Hepatic stellate cell (primary cell): ENCODE measurements around the gene SGCD.

Experiments
- DNase-seq: peaks from one replicate; pipeline ENCODE4 v3.0.0; 2011; ENCODE audit warnings: low spot score

Gene SGCD

DNA sequence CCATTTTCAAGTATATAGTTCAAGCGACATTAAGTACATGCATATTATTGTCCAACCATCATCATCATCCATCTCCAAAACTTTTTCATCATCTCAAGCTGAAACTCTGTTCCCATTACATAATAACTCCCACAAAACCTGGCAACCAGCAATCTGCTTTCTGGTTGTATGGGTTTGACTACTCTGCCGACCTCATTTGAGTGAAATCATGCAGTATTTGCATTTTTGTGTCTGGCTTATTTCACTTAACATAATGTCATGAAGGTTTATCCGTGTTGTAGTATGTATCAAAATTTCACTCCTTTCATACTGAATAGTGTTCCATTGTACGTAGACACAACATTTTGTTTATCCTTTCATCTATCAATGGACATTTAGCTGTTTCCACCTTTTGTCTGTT, 74.8 kb downstream of the SGCD start:
- no peak for DNase-seq

DNA sequence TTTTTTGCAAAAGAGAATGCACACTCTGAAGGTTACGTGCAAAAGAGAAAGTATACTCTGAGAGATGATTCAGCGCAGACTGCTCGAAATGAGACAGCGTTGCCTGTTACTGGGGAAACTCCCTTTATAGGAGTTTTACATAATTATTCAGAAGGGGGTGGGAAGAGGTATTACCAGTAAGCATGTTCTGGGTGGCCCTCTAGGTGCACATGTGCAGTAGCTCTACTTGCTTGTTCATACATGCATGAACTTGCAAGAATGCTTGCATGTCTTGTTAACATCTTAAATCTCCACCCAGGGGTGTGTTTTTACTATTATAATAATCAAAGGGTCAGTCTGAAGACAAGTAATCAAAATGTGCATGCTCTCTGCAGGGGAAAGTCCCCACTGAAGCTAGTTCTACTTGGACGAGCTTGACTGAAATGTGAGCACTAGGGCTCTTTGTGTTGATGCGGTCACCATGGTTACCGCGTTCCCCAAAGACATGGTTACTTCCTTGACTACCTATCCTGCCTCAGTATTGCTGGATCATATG, 75.5 kb downstream of the SGCD start:
- no peak for DNase-seq

DNA sequence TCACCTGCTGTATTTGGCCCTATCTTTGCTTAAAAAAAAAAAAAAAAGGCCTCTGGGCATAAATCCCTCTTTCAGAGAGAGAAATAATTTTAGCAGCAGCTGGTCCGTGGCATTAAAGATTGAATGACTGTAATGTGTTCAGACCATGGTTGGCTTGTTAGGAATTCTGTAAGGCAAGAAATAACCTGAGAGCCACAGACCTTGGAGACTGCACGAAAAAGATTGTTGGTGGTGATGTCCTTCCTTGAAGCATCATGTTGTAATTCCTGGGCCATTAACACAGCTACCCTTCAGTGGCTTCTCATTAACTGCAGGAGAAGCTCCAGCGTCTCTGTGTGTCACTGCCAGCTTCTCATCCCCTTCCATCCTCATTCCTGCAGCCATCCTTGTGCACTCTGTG, 79.0 kb downstream of the SGCD start:
- DNase-seq, result no peak

DNA sequence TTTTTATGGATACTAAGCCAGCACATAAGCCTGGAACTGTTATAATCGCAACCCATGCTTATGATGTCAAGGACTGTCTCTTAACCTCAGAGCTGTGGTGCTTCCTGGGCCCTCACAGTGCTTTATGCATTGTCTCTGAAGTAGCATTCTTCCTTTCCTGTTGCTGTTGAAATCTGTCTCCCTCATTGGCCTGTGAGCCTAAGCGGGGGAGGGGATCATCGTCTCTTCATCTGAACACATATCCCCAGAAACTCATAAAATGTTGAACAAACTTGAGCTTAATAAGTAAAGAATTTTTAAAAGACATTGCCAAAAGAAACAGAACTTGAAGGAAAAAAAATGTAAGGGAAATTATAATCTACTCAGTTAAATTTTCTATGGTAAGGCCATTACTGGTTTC, 80.3 kb downstream of the SGCD start:
- no peak for DNase-seq

DNA sequence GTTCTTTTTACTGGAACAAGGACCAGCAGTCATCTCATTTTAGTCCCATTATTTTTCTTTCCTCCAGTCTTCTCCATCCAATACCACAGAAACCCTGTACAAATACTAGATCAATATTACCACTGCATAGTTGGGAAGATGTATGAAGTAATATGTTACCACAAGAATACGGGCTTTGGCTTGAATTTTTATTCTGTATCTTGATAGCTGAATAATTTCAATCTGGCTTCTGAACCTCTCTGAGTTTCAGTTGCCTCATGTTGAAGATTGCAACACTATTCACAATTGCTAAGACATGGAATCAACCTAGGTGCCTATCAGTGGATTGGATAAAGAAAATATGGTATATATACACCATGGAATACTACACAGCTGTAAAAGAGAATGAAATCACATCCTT, 82.9 kb downstream of the SGCD start:
- DNase-seq, result no peak

DNA sequence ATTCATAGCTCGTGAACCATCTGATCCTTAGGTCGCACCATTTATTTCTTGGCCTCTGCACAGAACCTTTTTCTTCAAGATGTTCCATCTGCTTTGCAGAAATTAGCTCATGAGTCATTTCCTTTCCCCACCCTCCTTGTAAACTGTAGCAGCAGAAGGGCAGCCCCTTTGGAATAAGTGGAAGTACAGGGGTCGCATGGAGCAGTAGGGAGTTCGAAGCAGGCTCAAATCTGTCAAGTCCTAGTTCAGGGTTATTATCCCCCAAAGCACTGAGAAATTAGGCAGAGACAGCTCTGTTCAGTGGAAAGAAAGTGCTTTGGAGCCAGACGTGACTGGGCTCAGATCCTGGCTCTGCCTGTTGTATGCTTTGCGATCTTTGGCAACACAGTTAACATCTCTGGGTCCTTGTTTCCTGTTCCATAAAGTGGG, 84.2 kb downstream of the SGCD start:
- DNase-seq, result no peak

DNA sequence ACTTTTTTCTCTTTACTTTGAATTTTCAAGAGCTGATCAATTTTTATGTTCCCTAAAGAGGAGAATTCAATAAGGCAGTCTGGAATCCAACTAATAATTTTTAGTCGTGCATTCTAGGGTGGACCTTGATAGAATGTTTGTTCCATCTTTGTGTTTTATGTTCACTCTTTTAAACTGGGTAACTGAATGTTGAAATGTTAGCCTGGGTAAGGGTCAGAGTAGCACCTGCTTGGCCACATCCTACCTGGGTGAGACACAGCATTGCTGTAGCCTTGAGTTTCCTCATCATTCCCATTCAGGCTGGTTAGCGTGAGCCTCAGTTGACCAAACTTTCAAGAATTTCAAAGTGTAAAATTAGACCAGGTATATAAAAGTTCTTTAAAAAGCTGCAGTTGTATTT, 85.0 kb downstream of the SGCD start:
- no peak for DNase-seq

DNA sequence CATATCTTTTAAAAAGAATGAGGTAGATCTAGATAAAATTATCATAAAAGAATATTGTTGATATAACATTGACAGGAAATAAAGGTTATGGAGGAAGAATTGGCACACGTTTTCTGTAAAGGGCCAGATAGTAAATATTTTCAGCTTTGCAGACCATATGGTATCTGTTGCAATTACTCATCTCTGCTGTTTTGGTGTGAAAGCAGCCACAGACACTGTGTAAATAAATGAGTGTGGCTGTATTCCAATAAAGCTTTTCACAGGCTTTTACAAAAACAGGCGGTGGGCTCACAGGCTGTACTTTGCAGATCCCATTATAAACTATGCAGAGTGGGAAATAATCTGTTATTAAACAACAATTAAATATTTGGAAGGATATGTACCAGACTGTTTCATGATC, 87.4 kb downstream of the SGCD start:
- DNase-seq, result no peak

DNA sequence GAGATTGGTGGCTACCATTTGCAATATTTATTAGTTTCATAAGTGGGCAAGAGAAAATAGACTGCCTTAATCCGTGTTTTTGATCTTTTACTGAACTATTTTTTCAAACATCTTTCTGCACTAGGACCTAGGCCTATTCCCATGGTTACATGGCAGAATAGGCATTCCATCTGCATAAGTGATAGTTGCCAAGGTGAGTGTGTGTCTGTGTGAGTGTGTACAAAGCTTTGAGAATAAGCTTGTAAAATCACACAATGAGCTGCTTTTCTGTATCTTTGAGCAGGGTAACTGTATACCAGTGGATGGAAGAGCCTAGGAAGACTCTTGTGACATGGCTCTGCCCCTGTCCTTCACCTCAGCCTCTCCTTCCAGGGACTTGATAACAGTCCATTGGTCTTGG, 92.7 kb downstream of the SGCD start:
- no peak for DNase-seq

DNA sequence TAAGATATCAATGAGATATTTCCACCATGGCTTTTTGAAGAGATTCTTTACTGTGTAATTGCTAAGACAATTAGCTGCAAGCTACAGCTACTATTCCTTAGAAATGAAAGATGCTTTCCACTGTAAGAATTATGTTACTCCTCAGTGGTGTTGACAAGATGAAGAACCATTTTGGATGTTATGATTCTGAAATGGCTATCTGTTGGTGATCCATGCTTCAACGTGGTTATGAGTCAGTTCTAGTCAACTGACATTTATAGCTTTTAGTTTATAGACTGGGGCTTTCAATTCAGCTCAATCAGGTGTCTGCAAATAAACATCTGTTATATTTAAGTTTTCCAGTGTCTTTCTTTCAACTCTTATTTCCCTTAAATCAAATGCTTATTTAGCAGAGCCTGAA, 93.7 kb downstream of the SGCD start:
- no peak for DNase-seq

DNA sequence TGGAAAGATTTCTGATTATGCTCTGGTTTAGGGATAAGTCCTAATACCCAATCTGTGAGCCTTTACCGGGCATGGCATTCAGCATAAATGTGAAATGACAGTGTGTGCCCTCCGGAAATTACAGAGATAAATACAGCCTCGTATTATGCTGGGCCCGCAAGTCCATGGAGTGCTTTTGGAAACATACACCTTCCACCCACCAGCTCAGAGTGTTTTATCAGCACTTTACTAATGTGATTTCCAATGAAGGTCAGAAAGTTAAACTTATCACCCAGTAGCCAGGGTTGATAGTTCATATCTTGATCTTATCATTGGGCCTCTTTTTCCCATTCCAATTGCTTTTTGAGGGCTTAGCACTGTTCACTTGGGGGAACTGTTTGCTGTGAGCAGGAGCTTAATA, 94.8 kb downstream of the SGCD start:
- no peak for DNase-seq

DNA sequence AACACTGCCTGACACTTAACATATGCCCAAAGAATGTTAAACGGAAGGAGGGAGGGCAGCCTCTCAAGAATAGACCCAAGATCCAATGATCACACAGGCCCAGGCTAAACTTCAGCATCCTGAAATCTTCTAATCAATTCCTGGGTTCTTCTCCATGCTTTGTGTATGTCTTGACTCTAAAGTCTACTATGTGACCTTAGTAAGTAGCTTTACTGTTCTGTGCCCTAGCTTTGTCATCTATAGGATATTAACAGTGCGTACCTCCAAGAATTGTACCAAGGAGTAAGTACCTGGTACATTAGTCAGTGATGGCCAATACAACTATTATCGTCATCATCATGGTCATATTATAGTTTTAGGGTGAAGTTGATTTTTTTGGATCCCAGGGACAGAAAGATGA, 96.6 kb downstream of the SGCD start:
- no peak for DNase-seq

DNA sequence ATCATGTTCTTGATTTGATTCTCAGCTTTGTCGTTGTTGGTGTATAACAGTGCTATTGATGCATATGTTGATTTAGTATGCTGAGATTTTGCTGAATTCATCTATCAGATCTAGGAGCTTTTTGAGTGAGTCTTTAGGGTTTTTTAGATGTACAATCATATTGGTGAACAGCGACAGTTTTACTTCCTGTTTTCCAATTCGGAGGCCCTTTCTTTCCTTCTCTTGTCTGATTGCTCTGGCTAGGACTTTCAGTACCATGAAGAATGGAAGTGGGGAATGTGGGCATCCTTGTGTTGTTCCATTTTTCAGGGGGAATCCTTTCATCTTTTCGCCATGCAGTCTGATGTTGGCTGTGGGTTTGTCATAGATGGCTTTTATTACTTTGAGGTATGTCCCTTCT, 100.4 kb downstream of the SGCD start:
- no peak for DNase-seq

DNA sequence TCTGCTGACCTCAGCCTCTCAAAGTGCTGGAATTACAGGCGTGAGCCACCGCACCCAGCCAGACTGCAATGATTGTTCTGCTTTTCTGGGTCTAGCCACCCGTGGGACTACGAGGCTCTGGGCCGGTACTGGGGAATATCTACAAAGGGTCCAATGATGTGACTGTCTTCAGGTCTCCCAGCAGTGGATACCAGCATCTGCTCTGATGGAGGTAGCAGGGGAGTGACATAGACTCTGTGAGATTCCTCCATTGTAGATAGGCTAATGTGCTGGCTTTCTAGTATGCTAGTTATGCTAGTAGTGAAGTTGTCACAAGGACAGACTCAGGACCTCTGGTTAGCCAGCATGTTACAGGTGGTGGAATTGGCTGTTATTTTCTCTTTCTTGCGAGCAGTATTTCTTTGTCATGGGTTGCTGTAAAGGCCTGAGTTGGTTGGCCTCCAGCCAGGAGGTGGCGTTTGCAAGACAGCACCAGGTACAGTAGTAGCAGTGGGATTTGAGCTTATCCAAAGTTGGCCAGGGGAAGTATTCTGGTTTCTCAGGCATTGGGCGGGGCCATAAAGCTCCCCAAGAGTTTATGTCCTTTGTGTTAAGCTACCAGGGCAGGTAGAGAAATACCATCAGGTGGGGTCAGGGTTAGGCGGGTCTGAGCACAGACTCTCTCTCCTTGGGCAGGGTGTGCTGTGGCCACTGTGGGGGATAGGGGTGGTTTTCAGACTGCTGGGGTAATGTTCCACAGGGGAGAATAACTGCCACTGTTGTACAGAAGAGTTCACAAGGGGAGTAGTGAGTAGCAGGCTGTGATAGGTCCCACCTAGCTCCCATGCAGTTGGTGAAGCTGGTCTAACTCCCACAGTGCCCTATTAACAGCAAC, 105.2 kb downstream of the SGCD start:
- DNase-seq, result no peak

DNA sequence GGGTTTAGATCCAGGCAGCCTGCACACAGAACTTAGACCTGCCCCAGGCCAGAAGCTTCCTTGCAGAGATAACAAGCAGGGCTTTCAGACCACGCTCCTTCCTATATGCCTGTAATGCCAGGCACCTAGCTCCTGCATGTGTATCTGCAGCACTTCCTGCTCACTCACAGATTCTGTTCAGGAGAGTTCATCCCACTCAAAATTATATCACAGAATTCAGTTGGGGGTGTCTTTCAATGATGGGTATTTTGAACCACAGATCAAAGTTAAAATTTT, 105.8 kb downstream of the SGCD start:
- DNase-seq, result no peak

DNA sequence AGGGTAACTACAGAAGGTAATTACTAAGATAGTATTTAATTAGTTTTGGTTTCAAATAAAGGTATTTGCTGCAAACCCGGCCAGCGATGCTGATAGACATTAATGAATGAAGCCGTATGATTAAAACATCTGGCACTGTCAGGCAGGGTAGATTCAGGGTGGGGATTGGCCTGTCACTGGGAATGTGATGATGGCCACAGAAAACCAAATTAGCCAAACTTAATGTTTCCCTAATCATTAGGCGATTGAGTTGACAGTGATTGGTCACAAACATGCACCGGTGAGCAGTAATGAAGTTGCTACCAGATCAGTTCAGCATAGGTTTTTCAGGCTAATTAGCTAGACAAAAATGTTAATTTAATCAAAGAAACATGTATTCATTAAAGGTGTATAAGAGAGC, 107.5 kb downstream of the SGCD start:
- no peak for DNase-seq

DNA sequence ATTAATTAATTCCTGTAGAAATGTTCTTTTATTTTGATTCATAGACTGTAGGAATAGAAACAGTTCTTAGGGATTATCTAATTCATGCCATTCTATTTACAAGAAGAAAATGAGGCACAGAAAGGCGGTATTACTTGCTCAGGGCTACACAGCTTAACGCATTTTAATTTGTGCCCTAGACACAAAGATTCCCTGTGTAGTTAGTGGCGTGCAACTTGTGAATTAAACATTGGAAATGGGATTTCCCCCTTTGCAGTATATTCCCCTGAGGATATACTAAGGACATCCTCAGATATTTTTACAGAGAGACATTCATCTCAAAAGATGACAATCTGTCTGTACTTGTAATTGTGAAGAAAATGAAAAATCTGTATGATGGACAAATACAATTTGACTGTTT, 108.1 kb downstream of the SGCD start:
- no peak for DNase-seq

DNA sequence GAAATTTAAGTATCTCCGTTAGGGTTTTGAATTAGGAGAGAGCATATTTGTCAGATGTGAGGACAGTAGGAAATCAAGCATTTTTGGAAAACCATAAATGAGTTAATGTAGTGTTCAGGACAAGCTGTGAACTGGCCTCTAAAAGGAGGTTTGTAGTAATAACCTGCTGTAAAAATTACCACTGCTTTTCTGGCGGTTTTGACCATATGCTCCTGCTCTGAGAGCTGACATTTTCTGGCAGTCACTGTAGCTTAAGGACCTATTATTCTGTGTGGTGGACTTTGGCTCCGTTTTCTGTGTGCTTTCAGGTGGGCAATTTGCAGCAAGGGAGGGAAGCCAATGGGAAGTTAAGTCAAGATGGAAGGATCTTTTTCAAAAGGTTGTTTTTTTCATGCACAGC, 111.1 kb downstream of the SGCD start:
- DNase-seq, result no peak

DNA sequence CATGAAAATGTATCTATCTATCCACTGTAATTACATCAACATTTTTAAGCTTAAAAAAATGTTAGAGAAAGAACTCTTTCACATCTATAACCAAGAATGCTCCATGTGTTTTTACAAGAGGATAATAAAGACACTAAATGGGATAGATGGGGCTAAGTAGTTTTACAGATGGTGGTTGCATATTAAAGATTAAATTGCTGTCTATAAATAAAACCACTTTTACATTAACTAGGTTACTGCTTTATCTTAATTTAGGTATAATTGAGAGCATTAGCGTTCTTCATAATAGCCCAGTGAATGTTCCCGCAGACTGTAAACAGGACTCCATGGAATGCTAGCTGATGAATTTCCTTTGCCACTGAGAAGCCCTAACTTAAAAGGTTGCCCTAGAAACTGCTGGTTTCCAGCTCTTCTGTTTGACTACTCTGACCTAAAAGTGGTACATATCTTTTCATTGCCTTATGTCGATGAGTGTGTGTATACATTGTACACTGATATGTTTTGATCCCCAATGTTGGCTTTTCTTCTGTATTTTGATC, 117.9 kb downstream of the SGCD start:
- no peak for DNase-seq

DNA sequence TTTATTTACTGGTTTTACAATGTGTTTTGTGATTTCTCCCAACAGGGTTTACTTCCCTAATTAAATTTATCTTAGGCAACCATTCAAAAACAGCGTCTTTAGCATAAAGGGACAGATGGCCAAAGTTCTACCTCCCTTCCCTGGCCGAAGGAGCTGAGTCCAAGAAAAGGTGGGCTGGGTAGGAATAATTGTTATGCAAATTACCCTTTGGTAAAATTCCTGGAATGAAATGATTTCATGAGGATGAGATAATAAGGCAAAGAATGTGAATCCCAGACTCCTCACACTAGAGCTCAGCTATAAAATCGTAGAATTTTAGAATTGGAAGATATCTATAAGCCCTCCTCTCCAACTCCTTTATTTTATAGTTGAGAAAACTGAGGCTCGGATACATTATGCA, 119.6 kb downstream of the SGCD start:
- no peak for DNase-seq

DNA sequence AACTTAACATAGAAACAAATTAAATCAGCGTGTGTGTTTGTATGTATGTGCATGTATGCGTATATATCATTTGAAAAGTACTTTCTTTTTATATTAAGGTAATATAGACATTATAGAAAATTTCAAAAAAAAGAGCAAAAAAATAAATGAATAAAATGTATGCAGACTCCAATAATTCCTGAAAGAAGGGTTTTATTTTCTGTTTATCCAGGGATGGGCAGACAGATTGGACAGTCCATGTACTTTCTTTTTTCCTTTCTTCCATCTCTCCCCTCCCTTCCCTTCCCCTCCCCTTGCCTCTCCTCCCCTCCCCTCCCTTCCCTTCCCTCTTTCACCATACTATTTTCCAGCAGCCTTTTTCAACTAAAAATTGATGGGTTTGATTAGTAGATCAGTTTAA, 123.8 kb downstream of the SGCD start:
- DNase-seq, result no peak

DNA sequence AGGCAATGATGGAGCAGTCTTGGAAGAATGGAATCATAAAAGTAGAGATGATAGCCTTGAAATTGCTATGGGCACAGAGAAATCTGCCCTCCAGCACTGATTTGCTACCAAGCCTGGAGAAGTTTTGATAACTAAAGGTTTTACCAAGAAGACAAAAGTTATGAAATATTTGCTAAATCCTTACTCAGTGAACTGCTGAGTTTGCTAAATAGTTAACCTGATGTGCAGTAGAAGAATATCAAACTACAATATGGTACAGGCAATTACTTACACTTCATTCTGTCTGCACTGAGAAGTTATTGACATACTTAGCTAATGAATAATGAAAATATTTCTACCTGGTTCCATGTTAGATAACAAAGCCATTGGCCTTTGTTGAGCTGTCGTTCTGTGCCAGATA, 124.5 kb downstream of the SGCD start:
- DNase-seq, result no peak

DNA sequence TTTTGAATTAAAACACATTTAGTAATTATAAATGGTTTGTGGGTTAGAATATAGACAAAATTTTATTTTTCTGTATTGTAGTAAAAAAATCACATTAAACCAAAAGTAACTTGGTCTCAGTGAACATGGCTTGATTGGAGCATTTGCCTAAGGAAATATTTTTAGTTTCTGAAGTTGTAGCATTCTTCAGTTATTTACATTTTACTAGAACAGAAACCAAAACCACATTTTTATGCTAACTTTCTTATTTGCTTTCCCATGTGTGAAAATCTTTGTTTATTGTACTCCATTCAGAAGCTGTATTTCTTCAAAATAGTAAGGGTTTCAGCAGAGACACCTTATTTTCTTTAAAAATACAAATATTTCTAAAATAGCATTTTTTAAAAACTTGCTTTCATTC, 129.9 kb downstream of the SGCD start:
- no peak for DNase-seq

DNA sequence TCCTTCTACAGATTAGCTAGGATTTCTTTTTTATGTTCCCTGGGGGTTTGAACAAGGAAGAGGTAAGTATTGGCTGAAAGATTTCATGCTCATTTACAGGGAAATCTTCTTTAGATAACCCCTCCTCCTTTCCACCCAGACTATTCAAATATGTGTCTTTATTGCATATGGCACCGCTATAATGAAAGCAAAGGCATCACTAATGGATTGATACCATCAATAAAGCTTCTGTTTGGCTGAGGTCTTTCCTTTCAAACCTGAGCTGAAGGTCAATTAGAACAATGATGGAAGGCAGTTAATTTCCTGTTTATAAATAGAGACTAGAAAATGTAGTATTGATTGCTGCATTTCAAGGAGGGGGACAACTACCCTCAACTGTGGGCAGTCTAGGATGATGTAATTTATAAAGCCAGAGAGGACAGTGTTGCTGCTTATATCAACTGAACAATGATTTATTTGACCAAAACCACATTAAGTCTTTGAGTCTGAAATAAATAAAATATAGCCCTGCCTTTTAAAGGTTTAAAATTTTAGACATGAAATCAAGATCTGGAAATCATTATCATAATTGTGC, 132.9 kb downstream of the SGCD start:
- no peak for DNase-seq
